Ovary (tissue), 3 donors: ENCODE measurements around the gene FBXL17.

Experiments
- CTCF ChIP-seq, 3 donors: fragments of 450-650 bp in 2 of 3; fragments of 200-600 bp in 1 of 3; IDR thresholded peaks; one replicate each; pipeline versions ENCODE4 v1.5.1 to v1.8.0; 2016 to 2022; ENCODE audit warnings: antibody characterized with exemption in 3 of 3, mild to moderate bottlenecking in 1 of 3
- EP300 ChIP-seq: sonication (generic); formaldehyde crosslinking; IDR thresholded peaks from one replicate; pipeline ENCODE4 v1.6.1; 2017; ENCODE audit warnings: antibody characterized with exemption
- donor health status: DM: no; HTN: no; CAD: no.

DNA sequence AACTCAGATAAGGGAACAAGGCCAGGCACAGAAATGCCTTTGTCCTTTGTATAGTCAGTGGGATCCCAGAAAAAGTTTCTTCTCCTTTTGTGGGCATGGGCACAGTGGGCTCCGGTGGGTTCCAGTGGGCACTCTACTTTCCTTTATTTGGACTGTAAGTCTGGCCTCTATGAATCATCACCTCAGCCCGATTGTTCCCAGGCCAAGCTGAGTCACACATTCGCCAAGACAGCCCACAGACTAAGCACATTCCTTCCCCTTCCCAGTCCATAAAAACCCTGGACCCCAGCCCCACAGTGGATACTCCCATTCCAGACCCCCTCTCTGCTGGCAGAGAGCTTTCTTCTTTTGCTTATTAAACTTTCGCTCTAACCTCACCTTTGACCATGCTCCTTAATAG, 165.0 kb downstream of the FBXL17 start:
- TF ChIP-seq CTCF (IDR thresholded peaks at IDR 0.05) (no peak), EP300 (no peak)
